RWPE2 (cell line): ENCODE data around the gene INTS2.

Experiments used
- ATAC-seq: fragments of 200-7000 bp; cut with Tn5 transposase; 3 replicates; pipeline ENCODE4 v1.9.1; 2021; ENCODE audit warnings: low read depth
- DNase-seq: peaks from one replicate; pipeline ENCODE4 v3.0.0-alpha.2; 2020; ENCODE audit warnings: low spot score
- H3K27ac ChIP-seq: fragments of 450-650 bp; 2 replicates; pipeline ENCODE4 v1.5.1; 2017; ENCODE audit warnings: mild to moderate bottlenecking; ENCODE audit not compliant: poor library complexity, severe bottlenecking
- H3K27me3 ChIP-seq: fragments of 250-450 bp; sonication (Bioruptor Pico); 2 replicates; pipeline ENCODE4 v1.5.1; 2021; ENCODE audit warnings: mild to moderate bottlenecking, moderate library complexity; ENCODE audit not compliant: insufficient read depth, poor library complexity, severe bottlenecking
- H3K36me3 ChIP-seq: fragments of 250-450 bp; sonication (Bioruptor Pico); 2 replicates; pipeline ENCODE4 v1.5.1; 2020; ENCODE audit warnings: low read depth, mild to moderate bottlenecking, moderate library complexity
- H3K4me1 ChIP-seq: fragments of 250-450 bp; sonication (Bioruptor Pico); 2 replicates; pipeline ENCODE4 v1.5.1; 2021; ENCODE audit warnings: mild to moderate bottlenecking, moderate library complexity; ENCODE audit not compliant: insufficient read depth, poor library complexity, severe bottlenecking
- H3K4me3 ChIP-seq: fragments of 250-450 bp; sonication (Bioruptor Pico); 2 replicates; pipeline ENCODE4 v1.5.1; 2021; ENCODE audit warnings: mild to moderate bottlenecking, moderate library complexity; ENCODE audit not compliant: severe bottlenecking
- H3K9me3 ChIP-seq: fragments of 250-450 bp; sonication (Bioruptor Pico); 2 replicates; pipeline ENCODE4 v1.5.1; 2021; ENCODE audit warnings: mild to moderate bottlenecking, moderate library complexity; ENCODE audit not compliant: severe bottlenecking
- CTCF ChIP-seq: fragments of 450-650 bp; IDR thresholded peaks from one replicate; pipeline ENCODE4 v1.5.1; 2017; ENCODE audit warnings: mild to moderate bottlenecking, moderate library complexity; ENCODE audit not compliant: poor library complexity, severe bottlenecking

The INTS2 gene

GRCh38 chr17:61839300-61839786, 88.4 kb downstream of the INTS2 start:
- Histone ChIP-seq H3K36me3 (peaks cover 79% of the 10 kb centered on the region), H3K27ac (no peak overlapping the region), H3K4me1 (peaks cover under 1% of the 10 kb centered on the region), H3K4me3 (no peak overlapping the region), H3K9me3 (no peaks in the 10 kb centered on the region), H3K27me3 (no peaks in the 10 kb centered on the region)
- DNase-seq (no peak), ATAC-seq (no peak)
- no peak for TF ChIP-seq CTCF

- ATAC-seq (peak; percentile 64; the same call in 2 of the 3 replicates), DNase-seq (no peak)
- Histone ChIP-seq H3K9me3 (no peaks in the 10 kb centered on the region), H3K27ac (no peak overlapping the region), H3K36me3 (peaks cover 73% of the 10 kb centered on the region), H3K4me1 (peaks cover 12% of the 10 kb centered on the region), H3K27me3 (no peaks in the 10 kb centered on the region), H3K4me3 (no peak overlapping the region)
- peak; percentile 95 for TF ChIP-seq CTCF
Measured at GRCh38 chr17:61837175-61838051, 90.4 kb downstream of the INTS2 start.

GRCh38 chr17:61836266-61837174, 91.3 kb downstream of the INTS2 start:
- ATAC-seq (no peak), DNase-seq (no peak)
- H3K4me1 ChIP-seq: peaks cover 12% of the 10 kb centered on the region
- peaks cover 73% of the 10 kb centered on the region for H3K36me3 ChIP-seq
- no peak overlapping the region for H3K4me3 ChIP-seq
- no peak overlapping the region for H3K27ac ChIP-seq
- H3K9me3 ChIP-seq: no peaks in the 10 kb centered on the region
- TF ChIP-seq CTCF: no peak
- no peaks in the 10 kb centered on the region for H3K27me3 ChIP-seq

- Histone ChIP-seq H3K36me3 (peaks cover 73% of the 10 kb centered on the region), H3K9me3 (no peaks in the 10 kb centered on the region), H3K27ac (no peak overlapping the region), H3K4me1 (peaks cover 12% of the 10 kb centered on the region), H3K4me3 (no peak overlapping the region), H3K27me3 (no peaks in the 10 kb centered on the region)
- DNase-seq (no peak), ATAC-seq (no peak)
- TF ChIP-seq CTCF: no peak
Measured at GRCh38 chr17:61835606-61836005, 92.2 kb downstream of the INTS2 start.
